HG02588 (cell line): ENCODE data around the gene ZNF805.
"Not testable (repeated sequence)": the region's sequence is repeated elsewhere in the genome, so short reads cannot be mapped to it uniquely, and the experiment has no call there.

Source experiments
- ATAC-seq: cut with Tn5 transposase; IDR thresholded peaks from one replicate; pipeline ENCODE4 v1.9.1; 2021; ENCODE audit warnings: mild to moderate bottlenecking, moderate library complexity; ENCODE audit not compliant: unreplicated experiment

ZNF805 gene

DNA sequence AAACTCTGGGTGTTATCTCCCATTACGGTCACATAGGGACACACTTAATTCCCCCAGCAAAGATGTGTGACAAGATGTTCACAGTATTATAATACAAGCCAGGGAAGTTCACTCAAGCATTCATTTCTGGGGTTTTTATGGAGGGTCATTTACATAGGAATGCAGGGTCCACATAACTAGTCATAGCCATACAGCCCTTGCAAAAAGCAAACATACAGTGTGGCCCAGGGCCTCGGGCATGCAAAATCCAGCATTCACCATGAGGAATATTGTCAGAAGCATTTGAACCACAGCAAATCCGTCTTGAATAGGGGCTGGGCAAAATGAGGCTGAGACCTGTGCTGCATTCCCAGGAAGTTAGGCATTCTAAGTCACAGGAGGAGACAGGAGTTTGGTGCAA is 26.9 kb downstream of the ZNF805 start:
- ATAC-seq, result no peak

DNA sequence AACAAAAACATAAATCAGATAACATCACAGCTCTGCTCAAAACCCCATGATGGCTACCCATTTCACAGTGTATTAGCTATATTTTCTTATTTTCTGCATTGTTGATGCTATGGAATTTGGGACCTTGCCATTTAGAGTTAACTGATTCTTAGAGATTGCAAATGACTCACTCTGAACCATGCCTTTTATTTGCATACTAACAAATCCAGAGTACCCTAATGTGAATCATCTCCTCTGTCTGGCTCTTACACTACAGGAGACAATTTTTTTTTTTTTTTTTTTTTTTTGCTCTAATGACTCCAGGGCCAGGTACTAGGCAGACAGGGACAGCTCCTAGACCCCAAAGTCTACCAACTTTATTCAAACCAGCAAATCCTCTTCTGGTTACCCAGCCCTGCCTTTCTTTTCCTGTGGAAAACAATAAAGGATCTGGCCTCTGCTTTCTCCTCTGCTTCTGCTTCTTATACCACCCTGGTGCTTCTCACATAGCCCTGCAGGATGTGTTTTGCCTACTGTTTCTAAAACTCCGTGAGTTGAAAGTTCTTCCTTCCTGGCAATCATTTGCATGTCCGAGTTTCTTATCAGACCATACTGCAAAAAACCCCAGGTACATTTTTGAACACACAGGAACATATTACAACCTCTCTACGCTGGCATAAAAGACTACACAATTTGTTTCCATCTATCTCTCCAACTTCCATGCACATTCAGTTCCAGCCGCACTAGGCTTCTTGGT is 29.3 kb downstream of the ZNF805 start:
- ATAC-seq, result peak; percentile 46

DNA sequence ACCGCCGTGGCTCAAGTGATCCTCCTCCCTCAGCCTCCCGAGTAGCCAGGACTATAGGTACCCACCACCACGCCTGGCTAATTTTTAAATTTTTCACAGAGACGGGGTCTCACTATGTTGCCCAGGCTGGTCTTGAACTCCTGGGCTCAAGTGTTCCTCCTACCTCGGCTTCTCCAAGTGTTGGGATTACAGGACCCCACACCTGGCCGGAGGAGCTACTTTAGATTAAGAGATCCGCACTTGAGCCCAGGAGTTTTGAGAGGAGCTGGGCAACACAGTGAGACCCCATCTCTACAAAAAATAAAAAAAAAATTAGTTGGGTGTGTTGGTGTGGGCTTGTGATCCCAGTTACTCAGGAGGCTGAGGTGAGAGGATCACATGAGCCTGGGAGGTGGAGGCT is 30.8 kb downstream of the ZNF805 start:
- ATAC-seq, result no peak

- ATAC-seq, result no peak
These were observed 32.6 kb downstream of the ZNF805 start for GRCh38 chr19:57273014-57273413.

GRCh38 chr19:57276430-57276829 is 36.0 kb downstream of the ZNF805 start:
- no peak for ATAC-seq

- not testable (repeated sequence) for ATAC-seq
These were observed 38.0 kb downstream of the ZNF805 start for GRCh38 chr19:57278481-57278880.

DNA sequence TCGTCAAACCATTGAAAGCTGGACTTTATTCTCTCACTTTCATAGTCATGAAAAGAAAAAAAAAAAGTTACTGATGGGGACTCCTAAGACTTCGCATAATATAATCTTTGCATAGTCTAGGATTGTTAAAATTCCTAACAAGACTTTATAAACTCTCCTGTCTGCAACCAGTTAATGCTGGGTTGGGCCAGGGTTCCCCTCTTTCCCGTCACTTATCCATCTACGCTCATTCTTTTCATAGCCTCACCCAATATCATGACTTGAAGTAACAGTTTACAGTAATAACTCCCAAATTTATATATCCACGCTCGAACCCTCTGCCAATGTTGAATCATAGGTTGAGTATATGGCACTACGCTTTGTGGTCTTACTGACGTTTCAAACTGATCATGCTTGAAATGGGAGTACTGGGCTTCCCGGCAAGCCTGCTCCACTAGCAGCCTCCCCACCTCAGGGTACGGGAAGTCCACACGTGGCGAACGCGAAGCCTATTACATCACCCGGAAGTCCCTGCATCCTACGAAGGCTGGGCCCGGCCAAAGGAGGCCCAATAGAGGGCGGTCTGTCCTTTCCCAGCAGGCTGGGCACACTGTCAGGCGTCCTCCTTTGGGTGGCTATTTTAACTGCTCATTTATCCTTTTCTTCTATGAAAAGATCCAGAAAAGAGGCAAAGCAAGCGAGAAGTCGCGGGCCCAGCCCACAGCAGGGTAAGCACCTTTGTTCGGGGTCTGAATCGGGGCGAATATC is 39.2 kb downstream of the ZNF805 start:
- ATAC-seq, result peak; percentile 66

GRCh38 chr19:57280165-57280961 is 39.9 kb downstream of the ZNF805 start, which contains the start of gene ZNF460:
ZNF460 (plus strand) TSS chr19:57280485; CDS start chr19:57280807, 322 bp downstream.
- peak; percentile 72 for ATAC-seq

DNA sequence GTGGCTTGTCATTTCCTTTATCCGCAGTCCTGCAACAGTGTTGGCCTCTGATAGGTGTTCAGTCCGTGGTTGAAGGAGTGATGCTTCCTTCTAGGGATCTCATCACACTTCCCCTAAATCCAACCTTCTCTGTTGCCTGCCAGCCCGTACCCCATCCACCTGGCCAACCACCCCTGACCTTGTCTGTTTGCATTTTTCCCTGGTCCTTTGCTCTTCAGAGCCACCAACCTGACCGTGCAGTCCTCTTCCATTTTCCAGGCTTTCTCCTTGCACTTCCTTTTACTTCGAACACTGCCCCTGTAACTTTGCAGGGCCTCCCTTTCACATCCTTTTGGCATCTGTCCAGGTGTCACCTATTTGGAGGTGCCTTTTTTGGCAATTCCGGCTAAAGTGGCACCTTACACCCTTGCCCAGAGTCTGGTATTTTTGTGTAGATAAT is 40.5 kb downstream of the ZNF805 start:
- ATAC-seq, result no peak

- ATAC-seq, result no peak
These were observed 41.7 kb downstream of the ZNF805 start for GRCh38 chr19:57282011-57282643.

DNA sequence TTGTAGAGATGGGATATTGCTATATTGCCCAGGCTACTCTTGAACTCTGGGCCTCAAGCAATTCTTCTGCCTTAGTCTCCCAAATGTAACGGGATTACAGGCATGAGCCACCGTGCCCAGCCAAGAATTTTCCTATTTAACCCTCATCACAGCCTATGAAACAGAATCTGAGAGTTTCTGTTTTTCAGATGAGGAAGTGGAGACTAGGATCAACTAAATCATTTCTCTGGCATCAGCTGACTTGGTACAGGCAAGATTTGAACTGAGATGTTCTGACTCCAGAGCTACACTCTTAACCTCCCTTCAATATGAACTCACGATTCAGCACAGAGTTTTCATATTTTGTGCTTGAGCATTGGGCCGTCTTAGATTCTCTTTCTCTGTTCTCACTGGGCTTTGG is 47.9 kb downstream of the ZNF805 start:
- no peak for ATAC-seq

- ATAC-seq, result no peak
These were observed 50.5 kb downstream of the ZNF805 start for GRCh38 chr19:57290970-57291369.

DNA sequence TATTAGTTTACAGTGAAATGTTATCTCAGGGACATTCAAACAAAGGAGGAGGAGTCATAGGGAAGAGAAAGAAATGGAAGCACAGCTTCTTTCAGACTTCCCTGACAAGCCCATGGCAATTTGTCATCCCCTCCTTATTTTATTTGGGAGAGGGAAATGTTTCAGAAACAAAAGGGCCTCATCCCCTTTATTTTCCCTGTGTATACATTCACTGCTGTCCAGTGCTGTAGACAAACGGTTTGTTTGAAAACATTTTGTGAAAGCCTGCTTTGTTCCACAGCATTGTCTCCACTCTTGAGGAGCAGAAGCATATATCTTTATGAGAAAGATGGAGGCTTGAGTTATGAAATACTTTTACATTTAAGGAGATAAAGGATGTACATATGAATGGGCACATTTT is 52.1 kb downstream of the ZNF805 start:
- ATAC-seq, result no peak

DNA sequence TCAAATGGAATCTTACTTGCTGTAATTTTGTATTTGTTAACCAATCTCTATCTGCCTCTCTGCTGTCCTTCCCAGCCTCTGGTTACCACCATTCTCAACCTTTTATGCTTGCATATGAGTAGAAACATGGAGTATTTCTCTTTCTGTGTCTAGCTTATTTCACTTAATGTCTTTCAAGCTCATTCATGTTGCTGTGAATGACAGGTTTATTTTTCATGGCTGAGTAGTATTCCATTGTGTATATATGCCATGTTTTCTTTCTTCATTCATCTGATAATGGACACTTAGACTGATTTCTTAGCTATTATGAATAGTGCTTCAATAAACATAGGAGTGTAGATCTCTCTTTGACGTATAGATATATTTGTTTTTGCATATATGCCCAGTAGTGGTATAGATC is 53.3 kb downstream of the ZNF805 start:
- no peak for ATAC-seq

DNA sequence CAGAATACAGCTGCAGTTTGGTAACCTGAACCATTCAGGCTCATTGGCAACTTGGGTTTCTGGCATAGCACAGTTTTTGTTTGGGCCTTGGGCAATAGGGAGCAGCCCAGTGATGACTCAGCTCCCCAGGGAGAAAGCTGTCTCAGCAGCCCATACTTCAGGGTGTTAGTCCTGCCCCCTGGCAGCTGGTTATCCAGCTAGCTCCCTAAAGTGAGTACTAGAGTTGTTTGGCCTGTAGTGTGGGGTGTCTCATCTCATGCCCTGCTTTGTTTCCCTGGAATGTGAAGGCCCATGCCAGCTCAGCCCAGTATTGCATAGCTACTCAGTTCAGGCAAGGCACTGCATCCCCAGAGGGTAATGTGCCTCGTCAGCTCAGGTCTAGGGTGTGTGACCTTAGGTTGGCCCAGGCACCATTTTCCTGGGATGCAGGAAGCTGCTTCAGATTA is 61.6 kb downstream of the ZNF805 start:
- ATAC-seq, result no peak

DNA sequence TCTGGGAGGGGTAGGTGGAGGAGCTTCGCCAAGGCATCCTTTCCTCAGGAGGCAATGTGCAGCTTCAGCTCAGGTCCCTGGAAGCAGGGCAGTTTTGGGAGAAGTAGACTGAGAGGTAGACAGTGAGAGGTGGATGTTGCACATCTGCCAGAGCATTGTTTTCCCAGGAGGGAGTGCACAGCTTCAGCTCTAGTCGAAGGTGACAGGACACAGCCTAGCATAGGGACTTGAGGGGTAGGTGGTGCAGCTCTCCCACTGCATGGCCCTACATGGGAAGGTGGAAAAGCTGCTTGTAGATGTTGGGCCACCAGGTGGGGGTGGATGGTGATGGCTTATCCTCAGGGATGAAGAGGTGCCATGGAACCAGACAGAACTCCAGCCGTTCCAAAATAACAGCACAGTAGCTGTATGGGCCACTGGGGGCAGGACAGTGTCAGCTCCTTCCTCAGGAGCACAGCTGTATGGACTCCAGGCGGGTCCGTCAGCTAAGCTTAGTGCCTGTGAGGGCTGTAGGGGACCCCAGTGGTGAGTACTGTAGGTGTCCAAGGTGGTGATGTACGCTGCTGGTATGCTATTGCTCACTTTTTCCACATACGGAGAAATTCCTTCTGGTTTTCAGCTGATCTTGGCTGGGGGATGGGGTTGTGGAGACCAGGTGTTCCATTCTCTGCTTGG is 62.4 kb downstream of the ZNF805 start:
- no peak for ATAC-seq
